ENCODE results near the gene TNIP2.

DNA sequence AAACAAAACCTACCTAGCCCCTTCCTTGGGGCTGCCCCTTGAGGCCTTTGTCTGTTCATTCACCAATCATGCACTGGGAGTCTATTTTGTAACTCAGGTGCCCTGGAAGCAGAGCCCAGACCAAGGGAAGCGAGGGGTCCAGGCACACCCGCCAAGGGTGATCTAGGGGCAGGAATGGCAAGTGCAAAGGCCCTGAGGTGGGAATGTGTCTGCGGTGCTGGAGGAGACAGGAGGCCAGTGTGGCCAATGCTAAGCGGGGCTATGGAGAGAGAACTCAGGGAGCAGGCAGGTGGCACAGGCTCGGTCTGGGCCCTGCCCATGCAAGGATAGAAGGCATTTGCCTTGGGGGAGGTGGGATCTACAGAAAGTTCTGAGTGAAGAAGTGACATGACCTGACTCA, 33.2 kb upstream of the TNIP2 start:
- TF ChIP-seq, protein P1, sequence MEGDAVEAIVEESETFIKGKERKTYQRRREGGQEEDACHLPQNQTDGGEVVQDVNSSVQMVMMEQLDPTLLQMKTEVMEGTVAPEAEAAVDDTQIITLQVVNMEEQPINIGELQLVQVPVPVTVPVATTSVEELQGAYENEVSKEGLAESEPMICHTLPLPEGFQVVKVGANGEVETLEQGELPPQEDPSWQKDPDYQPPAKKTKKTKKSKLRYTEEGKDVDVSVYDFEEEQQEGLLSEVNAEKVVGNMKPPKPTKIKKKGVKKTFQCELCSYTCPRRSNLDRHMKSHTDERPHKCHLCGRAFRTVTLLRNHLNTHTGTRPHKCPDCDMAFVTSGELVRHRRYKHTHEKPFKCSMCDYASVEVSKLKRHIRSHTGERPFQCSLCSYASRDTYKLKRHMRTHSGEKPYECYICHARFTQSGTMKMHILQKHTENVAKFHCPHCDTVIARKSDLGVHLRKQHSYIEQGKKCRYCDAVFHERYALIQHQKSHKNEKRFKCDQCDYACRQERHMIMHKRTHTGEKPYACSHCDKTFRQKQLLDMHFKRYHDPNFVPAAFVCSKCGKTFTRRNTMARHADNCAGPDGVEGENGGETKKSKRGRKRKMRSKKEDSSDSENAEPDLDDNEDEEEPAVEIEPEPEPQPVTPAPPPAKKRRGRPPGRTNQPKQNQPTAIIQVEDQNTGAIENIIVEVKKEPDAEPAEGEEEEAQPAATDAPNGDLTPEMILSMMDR (CRISPR knock-in tag; IDR thresholded peaks at IDR 0.05): no peak
- TF ChIP-seq ZZZ3 (CRISPR knock-in tag; IDR thresholded peaks at IDR 0.05; ENCODE audit: borderline replicate concordance) (no peak), CEBPB (IDR thresholded peaks at IDR 0.05; ENCODE audit: borderline replicate concordance, low read depth, low read length) (no peak), HMG20A (CRISPR knock-in tag; IDR thresholded peaks at IDR 0.05; ENCODE audit: borderline replicate concordance) (no peak), ZBTB7A (CRISPR knock-in tag; IDR thresholded peaks at IDR 0.05) (no peak), BRCA1 (CRISPR knock-in tag; IDR thresholded peaks at IDR 0.05) (no peak), TCF7L2 (IDR thresholded peaks at IDR 0.05; ENCODE audit: low read depth, low read length) (no peak), GATA4 (IDR thresholded peaks at IDR 0.05; ENCODE audit: borderline replicate concordance, low read depth) (no peak), ZNF703 (CRISPR knock-in tag; IDR thresholded peaks at IDR 0.05; ENCODE audit: borderline replicate concordance) (no peak), HOXA9 (CRISPR knock-in tag; IDR thresholded peaks at IDR 0.05; ENCODE audit: borderline replicate concordance) (no peak), MLLT10 (CRISPR knock-in tag; IDR thresholded peaks at IDR 0.05) (no peak)
- TF ChIP-seq, protein P2, sequence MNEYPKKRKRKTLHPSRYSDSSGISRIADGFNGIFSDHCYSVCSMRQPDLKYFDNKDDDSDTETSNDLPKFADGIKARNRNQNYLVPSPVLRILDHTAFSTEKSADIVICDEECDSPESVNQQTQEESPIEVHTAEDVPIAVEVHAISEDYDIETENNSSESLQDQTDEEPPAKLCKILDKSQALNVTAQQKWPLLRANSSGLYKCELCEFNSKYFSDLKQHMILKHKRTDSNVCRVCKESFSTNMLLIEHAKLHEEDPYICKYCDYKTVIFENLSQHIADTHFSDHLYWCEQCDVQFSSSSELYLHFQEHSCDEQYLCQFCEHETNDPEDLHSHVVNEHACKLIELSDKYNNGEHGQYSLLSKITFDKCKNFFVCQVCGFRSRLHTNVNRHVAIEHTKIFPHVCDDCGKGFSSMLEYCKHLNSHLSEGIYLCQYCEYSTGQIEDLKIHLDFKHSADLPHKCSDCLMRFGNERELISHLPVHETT (CRISPR knock-in tag; conservative IDR thresholded peaks at IDR 0.05): no peak
- TF ChIP-seq, protein P3, sequence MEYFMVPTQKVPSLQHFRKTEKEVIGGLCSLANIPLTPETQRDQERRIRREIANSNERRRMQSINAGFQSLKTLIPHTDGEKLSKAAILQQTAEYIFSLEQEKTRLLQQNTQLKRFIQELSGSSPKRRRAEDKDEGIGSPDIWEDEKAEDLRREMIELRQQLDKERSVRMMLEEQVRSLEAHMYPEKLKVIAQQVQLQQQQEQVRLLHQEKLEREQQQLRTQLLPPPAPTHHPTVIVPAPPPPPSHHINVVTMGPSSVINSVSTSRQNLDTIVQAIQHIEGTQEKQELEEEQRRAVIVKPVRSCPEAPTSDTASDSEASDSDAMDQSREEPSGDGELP (IDR thresholded peaks at IDR 0.05; ENCODE audit: borderline replicate concordance, low read depth): no peak
